Type B pancreatic cell (in vitro differentiated cells): ENCODE data around the gene MAP3K8. TPM values are rescaled to one million over a fixed set of nuclear protein-coding genes. Genes with fewer than 3 reads are reported as not detected.

Experiments
- DNase-seq: peaks from one replicate; pipeline ENCODE4 v3.0.0; 2021; ENCODE audit warnings: mixed read lengths; ENCODE audit not compliant: unreplicated experiment; ENCODE audit errors: extremely low spot score
- H3K27ac Mint-ChIP-seq: 2 replicates; pipeline ENCODE4 v1.8.0; 2021; ENCODE audit warnings: mild to moderate bottlenecking, mixed read lengths
- H3K27me3 Mint-ChIP-seq: 2 replicates; pipeline ENCODE4 v1.8.0; 2021; ENCODE audit warnings: mixed read lengths
- H3K36me3 Mint-ChIP-seq: 2 replicates; pipeline ENCODE4 v1.8.0; 2021; ENCODE audit warnings: mixed read lengths
- H3K4me1 Mint-ChIP-seq: one replicate; pipeline ENCODE4 v1.8.0; 2021; ENCODE audit warnings: mixed read lengths; ENCODE audit not compliant: unreplicated experiment
- H3K4me3 Mint-ChIP-seq: 2 replicates; pipeline ENCODE4 v1.8.0; 2021; ENCODE audit warnings: mild to moderate bottlenecking, mixed read lengths
- H3K9me3 Mint-ChIP-seq: 2 replicates; pipeline ENCODE4 v1.8.0; 2021; ENCODE audit warnings: mixed read lengths
- long read RNA-seq: library from polyadenylated mRNA; unstranded; transcript quantifications from one replicate; pipeline ENCODE4 v2.0.0, GENCODE V29; 2020
- total RNA-seq: library from RNA; stranded (reverse); gene quantifications from 2 replicates; pipeline ENCODE4 v1.2.1, GENCODE V29; 2021; ENCODE audit warnings: low replicate concordance
- TF ChIP-seq, protein P1 (sequence below): fragments of 200-600 bp; sonication (generic); conservative IDR thresholded peaks from 2 replicates; pipeline ENCODE4 v1.5.0; 2021; ENCODE audit warnings: antibody characterized with exemption, mild to moderate bottlenecking

Gene MAP3K8
- 22.6 and 37.3 TPM in 2 replicates for total RNA-seq
- long read RNA-seq, transcript MAP3K8-201 (9 exons, 3,096 nt), result major isoform, 7 of 108 reads
- long read RNA-seq, transcript MAP3K8-203 (3 exons, 932 nt), result minor isoform, 5 of 108 reads
- long read RNA-seq, transcript MAP3K8-207 (8 exons, 2,782 nt), result major isoform, 7 of 108 reads
- long read RNA-seq, partial matches to known transcripts, result 10 of 108 reads
- long read RNA-seq, other reads (novel, unspliced or antisense), result 76 of 108 reads

DNA sequence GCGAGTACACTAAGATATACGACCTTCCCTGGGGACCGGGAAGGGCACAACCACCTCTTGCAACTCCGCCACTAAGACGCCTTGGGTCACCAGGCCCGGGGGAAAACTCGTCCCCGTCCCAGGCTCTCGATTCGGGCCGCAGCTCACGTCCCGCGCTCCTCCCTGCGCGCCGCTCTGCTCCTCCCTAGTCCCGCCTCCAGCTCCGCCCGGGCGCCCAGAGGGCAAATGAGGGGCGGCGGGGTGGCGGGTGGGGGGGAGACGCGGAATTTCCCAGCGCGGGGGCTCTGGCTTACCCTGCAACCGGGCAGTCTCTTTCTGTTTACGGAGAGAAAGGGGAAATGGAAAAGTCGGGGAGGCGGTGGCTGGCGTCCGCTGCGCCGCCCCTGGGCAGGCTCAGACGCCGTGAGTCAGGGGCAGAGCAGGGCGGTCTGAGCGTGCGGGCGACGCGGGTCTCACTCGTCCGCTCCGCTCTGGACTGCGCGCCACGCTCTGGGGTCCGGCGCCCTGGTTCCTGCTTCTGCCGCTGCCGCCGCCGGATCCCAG lies at the start of gene MAP3K8:
Gene MAP3K8 (plus strand): TSS at position 455 of the 543 bp plus-strand sequence. CDS start 4,755 bp downstream, outside the sequence.
- Mint-ChIP-seq H3K4me3 (peak within 1 kb of the TSS; percentile 93), H3K27me3 (peaks cover 4% of the 10 kb centered on the region), H3K27ac (peak within 1 kb of the TSS; percentile 100), H3K36me3 (peaks cover 3% of the 10 kb centered on the region), H3K4me1 (peaks cover 49% of the 10 kb centered on the region), H3K9me3 (peaks cover 5% of the 10 kb centered on the region)
- TF ChIP-seq, protein P1, sequence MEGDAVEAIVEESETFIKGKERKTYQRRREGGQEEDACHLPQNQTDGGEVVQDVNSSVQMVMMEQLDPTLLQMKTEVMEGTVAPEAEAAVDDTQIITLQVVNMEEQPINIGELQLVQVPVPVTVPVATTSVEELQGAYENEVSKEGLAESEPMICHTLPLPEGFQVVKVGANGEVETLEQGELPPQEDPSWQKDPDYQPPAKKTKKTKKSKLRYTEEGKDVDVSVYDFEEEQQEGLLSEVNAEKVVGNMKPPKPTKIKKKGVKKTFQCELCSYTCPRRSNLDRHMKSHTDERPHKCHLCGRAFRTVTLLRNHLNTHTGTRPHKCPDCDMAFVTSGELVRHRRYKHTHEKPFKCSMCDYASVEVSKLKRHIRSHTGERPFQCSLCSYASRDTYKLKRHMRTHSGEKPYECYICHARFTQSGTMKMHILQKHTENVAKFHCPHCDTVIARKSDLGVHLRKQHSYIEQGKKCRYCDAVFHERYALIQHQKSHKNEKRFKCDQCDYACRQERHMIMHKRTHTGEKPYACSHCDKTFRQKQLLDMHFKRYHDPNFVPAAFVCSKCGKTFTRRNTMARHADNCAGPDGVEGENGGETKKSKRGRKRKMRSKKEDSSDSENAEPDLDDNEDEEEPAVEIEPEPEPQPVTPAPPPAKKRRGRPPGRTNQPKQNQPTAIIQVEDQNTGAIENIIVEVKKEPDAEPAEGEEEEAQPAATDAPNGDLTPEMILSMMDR, result no peak
- peak; percentile 90 for DNase-seq

DNA sequence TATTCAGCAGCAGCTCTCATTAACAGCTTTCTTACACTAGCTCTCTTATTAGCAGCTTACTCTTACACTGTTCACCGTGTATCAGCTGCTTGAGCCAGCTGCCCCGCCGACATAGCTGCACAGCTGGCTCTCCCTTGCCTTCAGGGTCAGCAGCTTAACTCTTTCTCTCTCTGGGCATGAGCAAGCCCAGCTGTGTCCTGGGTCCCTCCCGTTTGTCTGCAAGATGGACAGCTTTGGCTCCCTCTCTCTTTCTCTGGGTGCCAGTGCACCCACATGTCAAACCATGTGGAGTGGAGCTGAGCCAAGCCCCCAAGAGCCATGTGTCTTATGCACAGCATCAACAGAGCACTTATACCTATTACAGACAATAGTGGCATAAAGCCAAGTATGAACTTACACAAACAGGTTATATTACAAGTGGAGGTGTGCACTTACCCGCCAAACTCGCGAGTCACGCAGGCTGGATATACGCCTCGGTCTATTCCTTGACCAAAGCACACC lies 49.2 kb upstream of the MAP3K8 start:
- no peak for DNase-seq
- H3K4me1 Mint-ChIP-seq, result peaks cover 32% of the 10 kb centered on the region
- H3K4me3 Mint-ChIP-seq, result peak overlapping the region; percentile 27
- H3K27ac Mint-ChIP-seq, result peak overlapping the region; percentile 30
- no peaks in the 10 kb centered on the region for H3K9me3 Mint-ChIP-seq
- TF ChIP-seq, protein P1, result peak; percentile 67
- H3K36me3 Mint-ChIP-seq, result no peaks in the 10 kb centered on the region
- H3K27me3 Mint-ChIP-seq, result no peaks in the 10 kb centered on the region

GRCh38 chr10:30386801-30387588 lies 47.0 kb upstream of the MAP3K8 start:
- Mint-ChIP-seq H3K27ac (no peak overlapping the region), H3K36me3 (no peaks in the 10 kb centered on the region), H3K9me3 (no peaks in the 10 kb centered on the region), H3K4me3 (no peak overlapping the region), H3K27me3 (no peaks in the 10 kb centered on the region), H3K4me1 (peaks cover 43% of the 10 kb centered on the region)
- TF ChIP-seq, protein P1, result no peak
- no peak for DNase-seq

GRCh38 chr10:30387646-30388243 lies 46.2 kb upstream of the MAP3K8 start:
- no peak for DNase-seq
- Mint-ChIP-seq H3K27ac (no peak overlapping the region), H3K4me3 (no peak overlapping the region), H3K36me3 (no peaks in the 10 kb centered on the region), H3K27me3 (peaks cover 2% of the 10 kb centered on the region), H3K9me3 (no peaks in the 10 kb centered on the region), H3K4me1 (peaks cover 47% of the 10 kb centered on the region)
- TF ChIP-seq, protein P1, result no peak

GRCh38 chr10:30389543-30389942 lies 44.4 kb upstream of the MAP3K8 start:
- Mint-ChIP-seq H3K9me3 (no peaks in the 10 kb centered on the region), H3K27ac (no peak overlapping the region), H3K36me3 (no peaks in the 10 kb centered on the region), H3K4me3 (no peak overlapping the region), H3K27me3 (peaks cover 2% of the 10 kb centered on the region), H3K4me1 (peaks cover 36% of the 10 kb centered on the region)
- TF ChIP-seq, protein P1, result no peak
- no peak for DNase-seq
